ENCODE measurements around the gene LTBP1.

Gene LTBP1

DNA sequence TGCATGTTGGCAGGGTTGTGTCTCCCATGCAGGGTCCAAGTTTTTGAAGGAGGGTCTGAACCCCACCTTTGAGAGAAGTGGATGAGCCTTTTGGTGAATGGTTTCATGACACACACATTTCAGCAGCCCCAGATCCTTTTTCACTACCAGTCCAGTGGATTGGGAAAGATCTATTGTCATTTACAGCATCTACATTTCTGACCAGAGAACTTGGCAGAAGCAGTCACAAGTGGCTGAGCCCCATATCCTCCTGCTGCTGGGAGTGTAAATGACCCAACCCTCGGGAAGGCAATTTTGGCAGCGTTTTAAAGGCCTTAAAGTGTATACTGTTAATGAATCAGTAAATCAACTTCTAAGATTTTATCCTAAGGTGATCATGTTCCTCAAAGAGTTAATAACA is 355.6 kb downstream of the LTBP1 start:
- TF ChIP-seq, protein P1, sequence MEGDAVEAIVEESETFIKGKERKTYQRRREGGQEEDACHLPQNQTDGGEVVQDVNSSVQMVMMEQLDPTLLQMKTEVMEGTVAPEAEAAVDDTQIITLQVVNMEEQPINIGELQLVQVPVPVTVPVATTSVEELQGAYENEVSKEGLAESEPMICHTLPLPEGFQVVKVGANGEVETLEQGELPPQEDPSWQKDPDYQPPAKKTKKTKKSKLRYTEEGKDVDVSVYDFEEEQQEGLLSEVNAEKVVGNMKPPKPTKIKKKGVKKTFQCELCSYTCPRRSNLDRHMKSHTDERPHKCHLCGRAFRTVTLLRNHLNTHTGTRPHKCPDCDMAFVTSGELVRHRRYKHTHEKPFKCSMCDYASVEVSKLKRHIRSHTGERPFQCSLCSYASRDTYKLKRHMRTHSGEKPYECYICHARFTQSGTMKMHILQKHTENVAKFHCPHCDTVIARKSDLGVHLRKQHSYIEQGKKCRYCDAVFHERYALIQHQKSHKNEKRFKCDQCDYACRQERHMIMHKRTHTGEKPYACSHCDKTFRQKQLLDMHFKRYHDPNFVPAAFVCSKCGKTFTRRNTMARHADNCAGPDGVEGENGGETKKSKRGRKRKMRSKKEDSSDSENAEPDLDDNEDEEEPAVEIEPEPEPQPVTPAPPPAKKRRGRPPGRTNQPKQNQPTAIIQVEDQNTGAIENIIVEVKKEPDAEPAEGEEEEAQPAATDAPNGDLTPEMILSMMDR (IDR thresholded peaks at IDR 0.05; ENCODE audit: borderline replicate concordance, insufficient read depth, low read depth, low read length), result no peak
- no peak overlapping the region for H3K4me3 ChIP-seq (ENCODE audit: low read depth, low read length)

DNA sequence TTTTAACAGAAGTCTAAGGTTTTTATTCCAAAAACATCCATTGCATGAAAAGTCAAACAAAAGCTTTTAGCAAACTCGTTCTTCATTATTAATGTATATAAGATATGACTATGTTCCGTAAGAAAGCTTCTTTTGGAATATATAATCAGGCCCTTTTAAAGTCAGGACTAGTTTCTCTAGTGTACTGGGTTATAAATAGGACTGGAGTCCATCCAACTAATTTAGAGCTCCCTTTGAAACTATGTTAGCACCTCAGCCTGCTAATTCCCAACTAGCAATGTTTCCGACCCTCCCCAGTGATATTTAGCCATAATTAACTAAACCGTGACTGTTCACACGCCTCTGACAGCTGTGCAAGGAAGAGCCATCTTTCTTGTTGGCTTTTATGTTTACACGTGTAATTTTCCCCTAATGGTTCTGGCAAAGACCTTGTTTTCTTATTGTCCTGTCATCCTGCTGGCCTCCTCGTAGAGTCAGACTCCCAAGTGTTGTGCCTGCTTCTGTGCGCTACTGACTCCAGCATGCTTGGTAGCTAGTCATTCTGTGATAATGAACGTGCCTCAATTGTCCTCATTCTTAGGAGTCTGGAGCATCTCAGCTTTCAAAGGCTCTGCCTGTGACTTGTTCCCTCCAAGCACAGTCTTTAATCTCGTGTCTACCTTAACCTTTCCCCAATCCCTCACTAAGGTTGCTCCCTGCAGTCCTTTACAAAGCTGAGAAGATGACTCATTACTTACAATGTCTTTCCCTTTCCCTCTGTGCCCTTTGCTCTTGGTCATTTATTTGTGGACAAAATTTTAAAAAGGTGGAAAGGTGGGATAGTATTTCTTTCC is 357.5 kb downstream of the LTBP1 start:
- H3K4me3 ChIP-seq (ENCODE audit: low read depth, low read length), result no peak overlapping the region
- TF ChIP-seq, protein P1 (IDR thresholded peaks at IDR 0.05; ENCODE audit: borderline replicate concordance, insufficient read depth, low read depth, low read length), result no peak

DNA sequence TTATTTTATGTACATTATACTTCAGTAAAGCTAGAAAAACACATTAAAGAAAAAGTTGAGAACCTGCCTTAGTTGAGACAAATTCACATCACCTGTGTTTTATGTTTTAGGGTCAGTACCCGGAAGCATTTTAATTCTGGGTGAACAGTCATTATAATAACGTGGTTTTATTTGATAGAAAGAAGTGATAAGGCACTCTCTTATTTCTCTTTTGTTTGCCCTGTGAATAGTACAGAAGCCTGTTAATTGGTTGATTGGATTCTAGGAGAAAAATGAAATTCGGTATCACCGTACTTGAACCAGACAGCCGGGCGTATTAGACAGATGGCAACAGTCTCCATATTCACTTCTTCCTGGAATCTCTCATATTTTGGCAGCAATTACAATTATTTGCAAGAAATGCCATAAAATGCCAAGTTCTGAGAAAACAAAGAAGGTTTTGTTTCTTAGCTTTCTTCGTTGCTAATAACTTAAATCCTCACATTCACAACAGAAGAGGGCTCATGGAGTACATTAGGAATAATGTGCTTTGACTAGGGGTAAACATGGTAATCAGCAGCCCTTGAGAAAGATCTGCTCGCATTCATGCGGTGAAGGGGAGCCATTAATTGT is 361.0 kb downstream of the LTBP1 start:
- H3K4me3 ChIP-seq (ENCODE audit: low read depth, low read length), result no peak overlapping the region
- TF ChIP-seq, protein P1 (IDR thresholded peaks at IDR 0.05; ENCODE audit: borderline replicate concordance, insufficient read depth, low read depth, low read length), result no peak

DNA sequence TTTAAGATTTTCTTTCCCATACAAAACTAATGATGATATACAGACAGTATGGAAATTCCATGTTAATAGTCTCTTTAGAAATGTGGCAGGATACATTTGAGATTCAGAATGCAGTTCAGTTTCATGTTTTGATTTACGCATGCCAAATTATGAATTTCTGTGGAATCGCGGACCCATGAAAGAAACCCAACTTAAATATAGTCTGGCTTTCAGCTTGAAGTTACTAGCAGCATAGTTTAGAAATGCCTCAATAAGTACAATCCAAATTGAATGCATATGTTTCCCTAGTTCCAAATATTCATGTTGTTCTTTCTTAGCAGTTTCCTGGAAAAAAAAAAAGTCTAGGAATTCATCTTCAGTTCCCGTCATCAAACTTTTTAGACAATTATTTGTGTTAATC is 365.6 kb downstream of the LTBP1 start:
- TF ChIP-seq, protein P1 (IDR thresholded peaks at IDR 0.05; ENCODE audit: borderline replicate concordance, insufficient read depth, low read depth, low read length), result no peak
- no peak overlapping the region for H3K4me3 ChIP-seq (ENCODE audit: low read depth, low read length)

DNA sequence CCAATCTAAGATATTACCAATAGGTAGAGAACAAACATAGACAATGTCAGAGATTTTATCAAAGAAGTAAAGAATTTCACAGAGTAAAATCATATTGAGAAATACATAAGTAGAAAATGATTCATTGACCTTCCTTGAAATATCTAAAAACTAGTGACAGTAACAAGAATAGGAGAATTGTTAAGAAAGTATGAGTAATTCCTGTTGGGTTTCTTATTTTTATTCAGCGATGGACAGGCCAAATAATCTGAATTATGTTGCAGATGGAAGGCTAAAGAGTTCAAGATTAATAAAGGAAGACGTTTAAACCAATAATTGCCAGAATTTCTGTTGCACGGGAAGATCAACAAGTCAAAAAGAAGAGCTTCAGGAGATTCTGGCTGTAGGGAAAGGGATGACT is 366.3 kb downstream of the LTBP1 start:
- H3K4me3 ChIP-seq (ENCODE audit: low read depth, low read length), result no peak overlapping the region
- TF ChIP-seq, protein P1 (IDR thresholded peaks at IDR 0.05; ENCODE audit: borderline replicate concordance, insufficient read depth, low read depth, low read length), result no peak

DNA sequence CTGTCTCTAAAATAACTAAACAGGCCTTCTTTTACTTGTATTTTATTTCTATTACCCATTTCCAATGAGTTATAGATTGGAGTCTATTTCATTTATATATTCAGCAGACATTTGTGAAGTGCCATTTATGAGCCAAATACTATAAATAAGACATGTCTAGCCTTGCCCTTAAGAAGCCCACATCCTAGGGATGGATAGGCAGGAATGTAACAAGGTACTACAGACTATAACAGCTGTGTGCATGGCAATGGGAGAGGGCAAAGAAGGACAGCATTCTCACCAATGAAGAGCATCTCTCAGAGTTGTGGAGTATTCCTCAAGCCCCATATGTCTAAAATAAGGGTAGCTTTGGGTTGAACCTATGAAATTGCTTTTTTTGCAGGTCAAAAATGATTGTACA is 367.8 kb downstream of the LTBP1 start:
- no peak overlapping the region for H3K4me3 ChIP-seq (ENCODE audit: low read depth, low read length)
- TF ChIP-seq, protein P1 (IDR thresholded peaks at IDR 0.05; ENCODE audit: borderline replicate concordance, insufficient read depth, low read depth, low read length), result no peak

DNA sequence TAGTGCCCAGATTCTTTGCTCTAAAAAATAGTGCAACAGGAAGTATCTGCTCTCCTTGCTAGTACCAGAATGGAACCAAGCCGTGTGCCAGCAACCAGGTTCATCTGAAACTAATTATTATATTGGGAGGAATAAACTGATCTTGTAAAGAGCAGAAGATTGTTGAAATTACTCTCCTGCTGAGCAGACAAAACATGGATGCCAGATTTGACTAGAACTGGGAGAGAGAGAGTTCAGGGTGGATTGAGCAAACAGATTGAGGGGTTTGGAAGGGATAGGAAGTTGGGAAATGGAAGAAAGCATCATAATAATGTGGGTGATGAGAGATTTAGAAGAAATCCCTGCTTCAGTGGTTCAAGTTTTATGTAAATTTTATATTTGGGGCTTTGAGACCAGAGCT is 369.6 kb downstream of the LTBP1 start:
- H3K4me3 ChIP-seq (ENCODE audit: low read depth, low read length), result no peak overlapping the region
- TF ChIP-seq, protein P1 (IDR thresholded peaks at IDR 0.05; ENCODE audit: borderline replicate concordance, insufficient read depth, low read depth, low read length), result no peak

Measured in GM12875 (cell line).